Limb (tissue), 2 donors: ENCODE measurements around the gene PDGFRB.

Source experiments
- DNase-seq, 2 donors: peaks; one replicate each; pipeline ENCODE4 v3.0.0-alpha.2; 2016; ENCODE audit errors: extremely low spot score in 2 of 2

PDGFRB gene

DNA sequence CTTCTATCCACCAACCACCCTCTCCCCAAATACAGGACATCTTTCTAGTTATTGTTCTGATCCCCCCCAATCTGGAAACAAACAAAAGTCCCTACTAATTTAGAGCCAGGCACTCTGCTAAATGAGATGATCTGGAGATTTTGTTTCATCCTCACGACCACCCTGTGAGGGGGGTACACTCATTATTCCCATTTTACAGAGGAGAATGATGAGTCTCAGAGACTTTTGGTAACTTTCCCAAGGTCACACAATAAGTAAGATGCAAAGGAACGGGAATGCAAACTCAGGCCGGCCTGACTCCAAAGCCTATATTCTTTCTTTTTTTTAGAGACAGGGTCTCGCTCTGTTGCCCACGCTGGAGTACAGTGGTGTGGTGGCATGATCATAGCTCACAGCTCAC lies 9.4 kb downstream of the PDGFRB start:
- DNase-seq, result no peak

DNA sequence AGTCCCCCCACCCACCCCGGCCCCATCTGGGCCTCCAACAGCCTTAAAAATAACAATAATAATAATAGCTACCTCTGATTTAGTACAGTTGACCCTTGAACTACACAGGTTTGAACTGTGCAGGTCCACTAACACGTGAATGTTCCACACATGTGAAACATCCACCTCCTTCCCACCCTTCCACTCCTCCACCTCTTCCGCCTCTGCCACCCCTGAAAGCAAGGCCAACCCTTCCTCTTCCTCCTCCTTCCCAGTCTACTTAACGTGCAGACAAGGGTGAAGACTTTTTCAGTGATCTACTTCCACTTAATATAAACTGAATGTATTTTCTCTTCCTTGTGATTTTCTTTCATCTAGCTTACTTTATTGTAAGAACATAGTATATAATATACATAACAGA lies 10.8 kb downstream of the PDGFRB start:
- no peak for DNase-seq

DNA sequence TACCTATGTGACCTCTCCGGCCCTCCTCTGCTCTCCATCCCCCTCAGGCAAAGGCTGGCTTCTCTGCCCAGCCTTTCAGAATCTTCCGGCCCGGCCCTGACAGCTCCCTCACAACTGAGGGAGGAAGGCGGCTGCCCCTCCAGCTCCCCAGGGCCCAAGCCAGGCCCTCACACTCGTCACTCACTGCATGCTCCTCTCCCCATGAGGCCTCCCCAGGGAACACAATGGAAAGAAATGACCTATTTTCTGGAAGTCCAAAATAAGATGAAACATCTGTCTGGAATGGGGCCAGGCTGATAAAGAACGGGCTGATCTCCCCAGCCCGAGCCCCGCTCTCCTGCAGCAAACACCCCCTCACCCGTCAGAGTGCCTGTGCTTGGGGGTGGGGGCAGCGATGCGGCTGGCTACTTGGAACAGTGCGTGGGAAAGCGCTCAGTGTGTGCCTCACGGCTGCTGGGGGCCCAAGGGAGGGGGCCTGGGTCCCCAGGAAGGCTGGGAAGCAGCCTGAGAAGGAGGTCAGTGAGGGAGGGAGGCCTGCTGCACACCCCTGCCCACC lies 11.3 kb downstream of the PDGFRB start:
- DNase-seq, result peak; percentile 48 to 60

DNA sequence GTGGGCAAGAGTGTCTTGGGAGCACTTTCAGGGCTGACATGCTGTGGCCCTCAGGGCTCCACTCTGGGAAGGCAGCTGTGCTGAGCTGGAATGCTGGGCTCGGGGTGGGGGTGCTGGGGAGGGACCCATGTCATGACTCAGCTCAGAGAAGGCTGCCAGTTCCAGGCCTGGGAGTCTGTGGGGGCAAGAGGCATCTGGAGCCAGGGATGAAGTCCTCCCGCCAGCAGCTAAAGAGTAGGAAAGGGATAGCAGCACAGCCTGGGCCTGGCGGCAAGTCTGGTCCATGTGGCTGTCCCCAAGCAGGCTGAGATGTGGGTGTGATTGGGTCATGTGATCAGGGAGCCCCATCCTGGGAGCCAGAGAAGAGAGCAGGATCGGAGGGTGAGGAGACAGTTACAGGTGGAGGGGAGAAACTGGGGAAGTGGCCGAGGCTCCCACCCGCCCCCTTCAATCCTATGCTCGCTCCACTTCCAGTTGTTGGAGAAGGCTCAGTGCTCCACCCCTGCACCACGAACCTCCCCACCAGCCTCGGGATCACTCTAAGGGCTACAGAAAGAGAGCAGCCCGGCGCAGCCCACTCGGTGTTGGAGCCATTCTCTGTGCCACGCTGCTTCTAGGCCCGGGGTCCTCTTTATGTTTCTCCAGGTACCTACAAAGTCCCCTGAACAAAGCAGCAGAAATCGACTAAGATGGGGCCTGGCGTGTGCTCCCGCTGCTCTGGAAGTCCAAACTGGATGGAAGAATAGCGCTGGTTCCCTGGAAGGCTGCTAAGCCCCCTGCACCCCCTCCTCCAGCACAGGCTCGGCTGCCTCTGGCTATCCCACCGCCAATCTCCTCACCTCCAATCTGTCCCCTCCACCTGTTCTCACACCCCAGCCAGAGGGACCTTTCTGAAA lies 12.0 kb downstream of the PDGFRB start:
- no peak for DNase-seq

DNA sequence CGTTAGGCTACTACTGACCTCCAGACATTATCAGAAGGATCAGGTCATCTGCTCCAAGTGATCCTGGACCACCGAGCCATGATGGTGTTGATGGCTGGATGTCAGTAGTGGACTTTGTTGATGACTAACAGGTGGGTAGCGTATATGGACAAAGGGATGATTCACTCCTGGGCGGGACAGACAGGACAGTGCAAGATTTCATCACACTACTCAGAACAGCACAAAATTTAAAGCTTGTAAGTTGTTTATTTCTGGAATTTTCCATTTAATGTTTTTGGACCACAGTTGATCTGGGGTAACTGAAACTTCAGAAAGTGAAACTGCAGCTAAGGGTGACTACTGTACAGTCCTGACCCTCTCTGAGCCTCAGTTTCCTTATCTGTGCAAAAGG lies 12.7 kb downstream of the PDGFRB start:
- no peak for DNase-seq

DNA sequence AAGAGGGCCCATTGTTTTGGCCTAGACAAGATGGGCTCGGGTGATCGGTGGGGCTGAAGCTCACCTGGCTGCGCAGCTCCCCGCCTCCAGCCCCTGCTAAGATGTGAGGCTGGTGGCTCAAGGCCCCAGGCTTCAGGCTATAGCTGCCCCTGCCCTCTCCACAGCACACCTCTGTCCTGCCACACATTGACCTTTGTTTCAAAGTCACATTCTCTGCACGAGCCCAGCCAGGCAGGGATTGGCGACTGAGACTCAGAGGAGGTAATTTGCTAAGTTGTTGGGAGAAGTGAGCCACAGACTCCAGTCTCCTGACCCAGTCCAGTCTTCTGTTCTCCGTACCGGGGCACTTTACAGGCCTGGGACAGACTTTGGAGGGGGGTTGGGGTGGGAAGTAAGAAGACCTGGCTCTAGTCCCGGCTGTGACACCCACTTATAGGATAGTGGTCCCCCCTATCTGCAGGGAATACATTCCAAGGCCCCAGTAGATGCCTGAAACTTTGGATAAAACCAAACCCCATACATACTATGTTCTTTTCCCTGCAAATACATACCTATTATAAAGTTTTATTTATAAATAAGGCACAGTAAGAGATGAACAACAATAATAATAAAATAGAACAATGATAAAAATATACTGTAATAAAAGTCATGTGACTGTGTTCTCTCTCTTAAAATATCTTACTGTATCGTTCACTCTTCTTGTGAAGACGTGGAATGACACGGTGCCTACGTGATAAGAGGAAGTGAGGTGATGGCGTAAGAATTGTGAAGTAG lies 13.3 kb downstream of the PDGFRB start:
- DNase-seq, result no peak

DNA sequence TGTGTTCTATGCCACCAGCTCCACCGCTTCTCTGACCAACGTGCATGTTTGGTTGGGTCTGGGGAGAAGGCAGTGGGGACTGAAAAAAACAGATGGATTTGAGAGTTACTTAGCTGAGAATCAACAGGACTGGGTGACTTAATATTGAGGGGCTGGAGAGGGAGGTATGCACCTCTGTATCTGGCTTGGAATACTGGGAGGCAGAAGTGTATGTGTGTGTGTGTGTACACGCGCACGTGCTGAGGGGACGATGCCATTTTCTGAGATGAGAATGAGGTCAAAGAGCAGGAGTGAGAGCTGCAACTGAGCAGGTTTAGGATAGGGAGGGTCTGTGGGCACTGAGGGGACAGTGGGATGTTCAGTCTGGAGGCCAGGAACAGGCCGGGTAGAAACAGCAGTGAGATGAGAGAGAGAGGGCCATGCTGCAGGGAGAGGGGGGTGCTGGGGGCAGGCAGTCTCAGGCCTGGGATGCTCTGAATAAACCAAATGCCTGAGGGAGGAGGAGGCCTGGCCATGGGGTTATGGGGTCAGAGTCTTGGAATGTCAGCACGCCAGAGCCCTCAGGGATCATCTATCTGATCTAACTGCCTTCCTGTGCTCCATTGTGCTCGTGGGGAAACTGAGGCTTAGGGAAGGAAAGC lies 14.0 kb downstream of the PDGFRB start:
- no peak for DNase-seq

DNA sequence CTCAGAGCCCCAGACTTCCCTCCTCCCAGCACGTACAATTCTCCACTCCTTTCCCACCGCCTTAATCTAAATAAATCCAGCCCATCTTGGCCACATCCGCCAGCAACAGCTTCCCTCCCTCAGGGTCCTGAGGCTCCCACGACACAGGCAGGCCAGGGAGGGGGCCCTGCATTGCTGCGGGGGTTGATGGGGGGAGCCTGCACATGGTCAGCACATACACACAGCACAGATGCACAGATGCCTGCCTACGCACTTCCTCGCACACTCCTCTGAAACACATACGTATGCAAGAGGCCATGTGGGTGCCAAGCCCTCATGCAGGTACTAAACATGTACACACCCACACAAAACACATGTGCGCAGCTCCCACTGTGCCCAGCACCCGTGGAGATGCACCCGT lies 14.8 kb downstream of the PDGFRB start:
- DNase-seq, result peak in 1 of 2 donors; percentile 41

DNA sequence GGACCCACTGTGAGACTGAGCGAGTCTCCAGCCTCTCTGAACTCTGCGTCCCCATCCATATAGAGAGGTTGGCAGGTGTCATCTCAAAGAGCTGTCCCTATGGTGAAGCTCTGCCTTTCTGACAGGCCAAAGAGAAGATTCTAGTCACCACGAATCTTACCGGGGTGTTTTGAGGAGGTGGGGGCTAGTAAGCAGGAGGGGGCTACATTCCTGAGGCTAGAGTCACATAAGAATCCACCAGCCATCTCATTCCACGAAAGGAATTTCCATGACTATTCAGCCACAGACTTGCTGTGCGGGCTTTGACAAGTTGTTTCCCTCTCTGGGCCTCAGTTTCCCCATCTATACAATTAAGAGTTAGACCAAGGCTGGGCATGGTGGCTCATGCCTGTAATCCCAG lies 16.3 kb downstream of the PDGFRB start:
- no peak for DNase-seq

DNA sequence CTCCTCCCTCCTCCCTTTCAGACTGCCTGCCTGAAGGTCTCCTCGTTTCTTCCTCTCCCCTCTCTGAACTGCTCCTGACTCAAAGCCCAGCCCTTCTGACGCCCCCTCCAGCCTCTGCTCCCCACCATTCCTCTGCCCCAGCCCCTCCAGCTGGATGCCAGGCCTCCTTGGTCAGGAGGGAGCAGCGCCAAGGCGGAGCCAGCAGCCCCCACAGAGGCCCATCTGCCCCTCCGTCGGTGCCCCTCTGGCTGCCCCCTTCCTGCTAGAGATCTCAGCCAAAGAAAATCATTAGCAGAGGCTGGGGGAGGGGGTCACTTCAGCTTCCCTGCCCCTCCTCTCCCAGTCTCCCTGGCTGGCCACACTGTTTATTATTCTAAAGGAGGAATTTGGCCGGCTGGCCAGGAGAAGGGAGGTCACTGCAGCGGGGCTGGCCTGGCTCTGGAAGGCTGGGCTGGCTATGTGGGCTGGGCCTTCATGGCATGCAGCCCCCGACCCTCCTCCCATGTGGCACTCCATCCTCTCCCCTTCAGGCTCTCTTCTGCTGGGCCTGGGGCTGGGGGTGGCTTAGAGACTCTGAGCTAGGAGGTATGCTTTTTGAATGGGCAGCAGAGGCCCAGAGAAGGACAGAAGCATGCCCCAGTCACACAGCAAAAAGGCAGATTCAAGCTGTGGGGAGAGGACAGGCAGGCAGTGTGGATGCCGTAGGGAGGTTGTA lies 16.9 kb downstream of the PDGFRB start:
- peak; percentile 74 to 82 for DNase-seq

DNA sequence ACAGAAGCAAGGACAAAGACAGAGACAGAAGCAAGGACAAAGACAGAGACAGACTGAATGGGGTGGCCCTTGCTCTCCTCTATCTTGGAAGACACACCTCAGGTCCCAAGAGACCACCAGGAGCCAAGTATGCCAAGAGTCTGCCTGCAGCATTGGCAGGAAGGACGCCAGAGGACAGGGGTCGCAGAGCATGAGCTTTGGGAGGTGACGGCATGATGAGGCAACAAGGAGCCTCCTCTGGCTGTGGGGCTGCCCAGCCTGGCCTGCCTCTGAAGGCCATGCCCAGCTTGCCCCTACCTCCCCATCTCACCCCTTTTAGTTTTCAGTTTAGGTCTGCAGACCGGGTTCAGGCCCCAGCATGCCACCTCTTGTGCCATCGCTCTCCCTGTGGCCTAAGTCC lies 17.6 kb downstream of the PDGFRB start:
- DNase-seq, result no peak

DNA sequence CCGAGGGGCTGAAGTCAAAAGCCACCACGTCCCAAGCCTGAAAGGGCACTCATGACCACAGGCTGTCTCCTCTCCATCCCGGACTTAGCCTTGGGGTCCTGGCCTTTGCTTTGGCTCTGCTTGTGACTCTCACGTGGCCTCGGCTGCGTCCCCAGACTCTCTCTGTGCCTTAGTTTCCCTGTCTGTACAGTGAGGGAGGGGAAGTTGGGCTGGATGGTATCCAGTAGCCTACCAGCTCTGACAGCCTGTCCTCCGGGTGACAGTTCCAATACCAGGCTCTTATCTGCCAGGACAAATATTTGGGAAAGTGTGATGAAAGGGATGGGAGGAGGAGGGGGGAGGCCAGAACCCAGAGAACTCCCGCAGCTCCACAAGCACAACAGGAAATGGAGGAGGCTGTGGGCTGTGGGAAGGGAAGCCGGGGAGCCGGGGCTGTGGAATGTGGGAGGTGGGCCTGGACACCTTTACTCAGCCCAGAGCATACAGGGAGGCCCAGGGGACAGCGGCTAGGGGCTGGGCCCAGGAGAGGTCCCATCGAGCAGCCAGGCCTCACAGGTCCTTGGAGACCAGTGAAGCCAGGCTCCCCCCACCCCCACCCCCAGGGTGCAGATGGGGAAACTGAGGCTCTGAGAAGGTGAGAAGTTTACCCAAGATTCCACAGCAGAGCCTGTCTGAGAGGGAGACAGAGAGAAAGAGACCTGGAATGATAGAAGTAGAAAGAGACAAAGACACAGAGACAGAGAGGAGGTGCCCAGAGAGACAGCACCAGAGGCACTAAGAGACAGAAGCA lies 18.3 kb downstream of the PDGFRB start:
- DNase-seq, result no peak

DNA sequence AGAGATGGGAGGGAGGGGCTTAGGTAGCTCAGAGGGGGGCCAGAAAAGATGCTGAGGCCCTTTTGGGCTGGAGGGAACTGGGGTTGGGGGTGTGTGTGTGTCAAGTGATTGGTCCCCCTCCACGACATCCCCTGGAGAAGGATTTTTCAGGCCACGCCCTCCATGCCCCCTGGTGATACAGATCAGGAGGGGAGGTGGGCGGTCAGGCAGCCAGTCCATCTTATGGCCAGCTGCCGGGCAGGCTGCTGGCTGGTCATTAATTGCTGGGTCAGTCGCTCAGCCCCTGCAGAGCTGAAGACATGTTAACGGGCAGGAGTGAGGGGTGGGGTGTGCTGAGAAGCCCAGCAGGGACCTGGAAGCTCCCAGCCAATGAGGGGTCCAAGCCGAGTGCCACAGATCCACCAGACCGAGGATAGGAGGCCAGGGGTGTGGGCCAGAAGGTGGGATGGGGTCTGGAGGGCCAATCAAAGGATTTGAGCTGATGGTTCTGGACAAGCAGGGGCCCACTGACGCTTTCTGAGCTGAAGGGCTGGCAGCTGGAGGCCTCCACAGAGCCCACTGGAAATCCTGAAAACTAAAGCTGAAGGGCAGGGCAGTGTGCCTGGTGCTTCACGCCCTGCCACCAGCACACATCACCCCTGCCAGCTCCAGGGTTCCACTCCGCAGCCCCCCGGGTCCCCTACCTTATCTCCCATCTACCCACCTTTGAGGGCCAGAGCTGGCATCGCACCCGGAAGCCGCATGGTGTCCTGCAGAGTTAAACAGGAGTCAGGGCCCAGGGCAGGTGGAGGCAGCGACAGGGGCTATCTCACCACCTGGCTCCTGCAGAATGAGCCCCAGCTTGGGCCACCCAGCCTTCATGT lies 19.1 kb downstream of the PDGFRB start:
- DNase-seq, result no peak

DNA sequence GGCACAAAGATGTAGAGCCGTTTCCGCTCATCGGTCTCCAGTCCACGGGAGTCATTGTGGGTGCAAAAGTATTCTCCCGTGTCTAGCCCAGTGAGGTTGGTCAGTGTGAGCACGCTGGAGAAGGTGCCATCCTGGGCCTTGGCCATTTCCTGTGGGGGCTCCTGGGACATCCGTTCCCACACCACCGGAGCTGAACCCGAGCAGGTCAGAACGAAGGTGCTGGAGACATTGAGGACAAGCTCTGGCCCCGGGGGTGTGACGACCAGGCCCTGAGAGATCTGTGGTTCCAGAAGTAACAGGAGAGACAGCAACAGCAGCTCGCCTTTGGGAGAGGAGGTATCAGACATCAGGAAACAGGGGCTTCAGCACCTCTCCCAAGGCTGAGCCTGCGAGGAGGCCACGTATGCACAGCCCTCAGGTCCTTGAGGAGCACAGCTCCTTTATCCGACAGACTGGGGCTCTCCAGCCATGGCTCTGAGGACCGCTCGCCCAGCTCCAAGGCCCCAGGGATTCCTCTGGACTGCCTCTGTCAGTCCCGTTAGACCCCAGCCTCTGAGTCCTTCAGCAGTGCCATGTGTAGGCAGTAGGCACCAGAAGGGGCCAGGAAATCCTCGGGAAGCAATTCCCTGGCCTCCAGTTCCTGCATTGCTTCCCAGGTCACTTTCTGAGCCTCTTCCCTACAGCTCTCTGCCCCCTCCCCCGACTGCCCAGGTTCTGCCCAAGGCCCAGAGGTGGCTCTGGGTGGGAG lies 19.9 kb downstream of the PDGFRB start:
- DNase-seq, result no peak

DNA sequence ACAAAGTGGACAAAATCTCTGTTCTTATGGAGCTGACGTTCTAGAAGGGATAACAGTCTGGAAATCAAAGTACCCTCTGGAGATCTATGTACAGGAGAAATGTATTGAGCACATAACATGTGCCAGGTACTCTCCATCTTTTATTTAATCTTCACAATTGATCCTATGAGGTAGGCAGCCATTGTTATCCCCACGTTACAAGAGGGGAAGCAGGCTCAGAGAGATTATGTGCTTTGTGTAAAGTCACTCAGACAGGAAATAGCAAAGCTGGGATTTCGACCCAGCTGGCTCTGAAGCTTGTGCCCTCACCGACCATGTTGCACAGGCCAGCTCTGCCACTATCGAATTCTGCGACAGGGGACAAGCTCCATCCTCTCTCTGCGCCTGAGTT lies 21.5 kb downstream of the PDGFRB start:
- DNase-seq, result no peak

DNA sequence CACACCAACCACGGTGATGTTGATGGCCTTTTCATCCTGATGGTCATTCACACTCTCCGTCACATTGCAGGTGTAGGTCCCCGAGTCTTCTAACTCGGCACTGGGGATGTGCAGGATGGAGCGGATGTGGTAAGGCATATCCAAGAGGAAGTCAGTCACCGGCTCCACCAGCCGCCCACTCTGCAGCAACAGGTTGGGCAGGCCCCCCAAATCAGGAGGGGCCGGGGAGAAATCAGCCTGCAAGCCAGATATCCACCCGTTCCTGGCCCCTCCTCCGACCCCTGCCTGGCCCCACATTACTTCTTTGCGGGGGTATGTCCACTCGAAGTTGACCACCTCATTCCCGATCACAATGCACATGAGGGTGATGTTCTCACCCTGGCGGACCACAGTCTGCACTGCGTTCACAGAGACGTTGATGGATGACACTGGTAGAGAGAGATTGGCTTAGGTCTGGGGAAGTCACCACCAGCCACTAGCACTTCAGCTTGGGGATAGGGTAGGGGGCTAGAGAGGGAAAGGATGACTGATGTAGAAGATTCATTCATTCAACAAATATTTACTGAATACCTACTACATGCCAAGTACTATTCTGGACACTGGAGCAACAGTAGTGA lies 22.0 kb downstream of the PDGFRB start:
- DNase-seq, result no peak

DNA sequence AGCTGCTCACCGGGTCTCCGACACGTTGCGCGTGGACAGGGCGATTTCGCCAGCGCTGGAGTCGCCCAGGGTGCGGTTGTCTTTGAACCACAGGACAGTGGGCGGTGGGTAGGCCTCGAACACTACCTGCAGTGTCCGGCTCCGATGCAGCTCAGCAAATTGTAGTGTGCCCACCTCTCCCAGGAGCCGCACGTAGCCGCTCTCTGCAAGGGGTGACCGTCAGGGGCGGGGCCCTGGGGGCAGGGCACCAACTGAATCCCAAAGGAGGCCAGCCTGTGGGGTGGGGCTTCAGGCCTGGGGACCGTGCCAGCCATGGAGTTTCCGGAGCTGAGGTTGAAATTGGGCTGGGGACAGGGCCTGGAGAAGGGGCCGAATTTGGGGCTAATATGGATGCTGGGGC lies 22.9 kb downstream of the PDGFRB start:
- DNase-seq, result no peak

DNA sequence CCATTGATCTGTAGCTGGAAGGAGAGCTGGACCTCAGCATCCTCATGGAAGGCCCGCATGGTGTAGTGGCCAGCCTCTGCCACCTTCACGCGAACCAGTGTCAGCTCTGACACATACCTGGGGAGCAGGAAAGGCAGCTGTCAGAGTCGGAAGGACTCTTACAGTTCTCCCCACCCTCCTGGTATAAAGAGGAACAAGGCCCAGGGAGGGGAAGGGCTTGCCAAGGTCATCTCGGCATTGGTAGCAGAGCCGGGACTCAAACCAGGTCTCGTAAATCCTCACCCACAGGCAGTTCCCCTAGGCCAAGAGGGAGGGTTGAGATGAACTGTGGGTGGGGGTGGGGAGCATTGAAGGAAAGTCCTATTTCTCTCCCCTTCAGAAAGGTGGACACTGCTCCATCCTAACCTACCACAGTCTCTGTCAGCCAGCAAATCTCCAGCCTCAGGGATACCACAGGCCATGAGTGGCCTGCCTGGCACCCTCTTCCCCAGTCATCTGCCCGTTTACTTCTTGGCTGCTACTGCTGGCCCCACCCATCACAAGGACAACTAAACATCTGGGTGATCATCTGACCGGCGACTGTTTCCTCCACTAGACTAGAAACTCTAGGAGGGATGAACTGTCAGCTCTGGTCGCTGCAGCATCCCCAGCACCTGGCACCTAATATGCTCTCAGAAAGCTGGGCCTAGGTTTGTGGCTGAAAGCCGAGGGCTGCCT lies 23.5 kb downstream of the PDGFRB start:
- DNase-seq, result no peak
